ENCODE results near the gene LRRFIP1.
"Not testable (repeated sequence)": the region's sequence is repeated elsewhere in the genome, so short reads cannot be mapped to it uniquely, and the experiment has no call there.

- TF ChIP-seq POLR2A, CTCF (IDR thresholded peaks at IDR 0.05): not testable (repeated sequence)
Measured at GRCh38 chr2:237595829-237596519, 31.4 kb upstream of the LRRFIP1 start.
